GM12878 (cell line): ENCODE measurements around the gene MROH7.

Experiments used
- CEBPB ChIP-seq, 2 experiments: fragments of 150-350 bp in 1 of 2; IDR thresholded peaks; 2 replicates each; pipeline ENCODE4 v1.6.1; 2012 to 2014; ENCODE audit warnings: low read depth in 2 of 2, low read length in 2 of 2, borderline replicate concordance in 1 of 2, inconsistent platforms in 1 of 2
- SREBF2 ChIP-seq: IDR thresholded peaks from 2 replicates; pipeline ENCODE4 v1.6.1; 2012; ENCODE audit warnings: mild to moderate bottlenecking, low read length
- YBX1 ChIP-seq: fragments of 450-650 bp; IDR thresholded peaks from 2 replicates; pipeline ENCODE4 v1.6.1; 2016; ENCODE audit warnings: antibody characterized with exemption
- TF ChIP-seq, protein P1 (sequence below), 3 experiments: IDR thresholded peaks in 2 of 3; conservative IDR thresholded peaks in 1 of 3; 2 replicates each; pipeline ENCODE4 v1.5.1; 2011; ENCODE audit warnings: low read depth in 3 of 3, low read length in 3 of 3, mild to moderate bottlenecking in 3 of 3, control low read depth in 2 of 3, moderate library complexity in 2 of 3, inconsistent platforms in 1 of 3, mixed read lengths in 1 of 3; ENCODE audit not compliant: control insufficient read depth in 2 of 3, insufficient read depth in 1 of 3; ENCODE audit errors: extremely low read depth in 1 of 3

DNA sequence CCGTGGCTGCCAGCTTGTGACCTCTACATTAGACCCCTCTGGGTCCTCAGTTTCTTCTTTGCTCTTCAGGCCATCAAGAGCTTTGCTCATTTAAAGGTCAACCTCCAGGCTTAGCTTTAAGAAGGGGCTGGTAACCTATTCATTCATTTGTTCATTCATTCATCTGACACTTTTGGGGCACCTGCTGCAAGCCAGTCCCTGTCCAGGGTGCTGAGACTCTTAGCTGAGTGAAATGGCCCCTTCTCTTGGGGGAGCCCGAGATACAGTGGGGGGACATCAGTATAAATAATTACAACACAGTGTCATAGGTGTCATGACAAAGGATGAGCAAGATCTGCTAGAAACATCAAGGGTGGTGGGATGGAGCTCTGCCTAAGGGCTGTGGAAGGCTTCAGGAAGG, 63.6 kb downstream of the MROH7 start:
- TF ChIP-seq, protein P1, sequence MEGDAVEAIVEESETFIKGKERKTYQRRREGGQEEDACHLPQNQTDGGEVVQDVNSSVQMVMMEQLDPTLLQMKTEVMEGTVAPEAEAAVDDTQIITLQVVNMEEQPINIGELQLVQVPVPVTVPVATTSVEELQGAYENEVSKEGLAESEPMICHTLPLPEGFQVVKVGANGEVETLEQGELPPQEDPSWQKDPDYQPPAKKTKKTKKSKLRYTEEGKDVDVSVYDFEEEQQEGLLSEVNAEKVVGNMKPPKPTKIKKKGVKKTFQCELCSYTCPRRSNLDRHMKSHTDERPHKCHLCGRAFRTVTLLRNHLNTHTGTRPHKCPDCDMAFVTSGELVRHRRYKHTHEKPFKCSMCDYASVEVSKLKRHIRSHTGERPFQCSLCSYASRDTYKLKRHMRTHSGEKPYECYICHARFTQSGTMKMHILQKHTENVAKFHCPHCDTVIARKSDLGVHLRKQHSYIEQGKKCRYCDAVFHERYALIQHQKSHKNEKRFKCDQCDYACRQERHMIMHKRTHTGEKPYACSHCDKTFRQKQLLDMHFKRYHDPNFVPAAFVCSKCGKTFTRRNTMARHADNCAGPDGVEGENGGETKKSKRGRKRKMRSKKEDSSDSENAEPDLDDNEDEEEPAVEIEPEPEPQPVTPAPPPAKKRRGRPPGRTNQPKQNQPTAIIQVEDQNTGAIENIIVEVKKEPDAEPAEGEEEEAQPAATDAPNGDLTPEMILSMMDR (IDR thresholded peaks at IDR 0.05 in 2 of 3, conservative IDR thresholded peaks at IDR 0.05 in 1 of 3; ENCODE audit: control insufficient read depth in 2 of 3, extremely low read depth in 1 of 3, insufficient read depth in 1 of 3, low read depth in 3 of 3, low read length in 3 of 3), result no peak
- no peak for TF ChIP-seq SREBF2
- TF ChIP-seq CEBPB (IDR thresholded peaks at IDR 0.05; ENCODE audit: borderline replicate concordance in 1 of 2, low read depth in 2 of 2, low read length in 2 of 2), result no peak
- TF ChIP-seq YBX1, result no peak
